Choroid plexus epithelial cell (primary cell): ENCODE data around the gene ELMO1.

ENCODE experiments used
- DNase-seq: peaks from one replicate; pipeline ENCODE4 v3.0.0-alpha.2; 2010; ENCODE audit warnings: low read depth
- H3K4me3 ChIP-seq: 2 replicates; pipeline ENCODE4 v1.5.1; 2011; ENCODE audit warnings: low read depth, mild to moderate bottlenecking, control low read depth, low read length, moderate library complexity
- TF ChIP-seq, protein P1 (sequence below): conservative IDR thresholded peaks from 2 replicates; pipeline ENCODE4 v1.5.1; 2011; ENCODE audit warnings: low read depth, mild to moderate bottlenecking, control low read depth, inconsistent platforms, low read length, moderate library complexity

ELMO1 gene

DNA sequence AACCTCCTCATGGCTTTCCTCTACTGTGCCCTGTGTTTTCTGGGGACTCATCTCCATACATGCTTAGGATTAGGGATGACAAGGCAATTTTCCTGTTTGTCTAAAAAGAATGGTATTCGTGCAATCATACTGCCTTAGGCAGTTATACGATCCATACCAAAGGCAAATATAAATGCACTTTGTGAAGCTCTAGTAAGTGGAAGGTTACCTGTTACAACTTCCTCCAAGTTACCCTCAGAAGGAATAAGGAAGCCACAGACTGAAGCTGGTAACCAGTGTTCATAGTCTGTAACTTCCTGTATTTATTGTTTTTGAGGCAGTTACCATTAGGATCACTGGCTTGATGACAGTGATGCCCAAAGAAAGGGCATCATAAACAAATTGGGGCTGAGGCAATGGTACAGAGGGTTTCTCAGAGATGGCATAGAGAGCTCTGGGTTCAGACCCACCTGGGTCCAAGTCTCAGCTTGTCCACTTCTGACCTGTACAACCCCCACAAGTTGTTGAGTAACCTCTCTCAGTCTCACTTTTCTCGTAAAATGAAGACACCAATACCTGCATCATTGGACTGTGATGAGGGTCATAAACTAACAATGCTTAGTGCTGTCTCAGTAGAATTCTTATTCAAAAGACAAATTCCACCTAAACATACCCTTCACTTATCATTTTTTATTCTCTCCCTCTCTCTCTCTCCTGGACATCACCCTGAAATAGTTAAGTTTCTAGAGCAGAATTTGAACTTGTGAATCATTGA, 138.2 kb downstream of the ELMO1 start:
- TF ChIP-seq, protein P1, sequence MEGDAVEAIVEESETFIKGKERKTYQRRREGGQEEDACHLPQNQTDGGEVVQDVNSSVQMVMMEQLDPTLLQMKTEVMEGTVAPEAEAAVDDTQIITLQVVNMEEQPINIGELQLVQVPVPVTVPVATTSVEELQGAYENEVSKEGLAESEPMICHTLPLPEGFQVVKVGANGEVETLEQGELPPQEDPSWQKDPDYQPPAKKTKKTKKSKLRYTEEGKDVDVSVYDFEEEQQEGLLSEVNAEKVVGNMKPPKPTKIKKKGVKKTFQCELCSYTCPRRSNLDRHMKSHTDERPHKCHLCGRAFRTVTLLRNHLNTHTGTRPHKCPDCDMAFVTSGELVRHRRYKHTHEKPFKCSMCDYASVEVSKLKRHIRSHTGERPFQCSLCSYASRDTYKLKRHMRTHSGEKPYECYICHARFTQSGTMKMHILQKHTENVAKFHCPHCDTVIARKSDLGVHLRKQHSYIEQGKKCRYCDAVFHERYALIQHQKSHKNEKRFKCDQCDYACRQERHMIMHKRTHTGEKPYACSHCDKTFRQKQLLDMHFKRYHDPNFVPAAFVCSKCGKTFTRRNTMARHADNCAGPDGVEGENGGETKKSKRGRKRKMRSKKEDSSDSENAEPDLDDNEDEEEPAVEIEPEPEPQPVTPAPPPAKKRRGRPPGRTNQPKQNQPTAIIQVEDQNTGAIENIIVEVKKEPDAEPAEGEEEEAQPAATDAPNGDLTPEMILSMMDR, result no peak
- no peak for DNase-seq
- no peak overlapping the region for H3K4me3 ChIP-seq

- no peak for DNase-seq
- H3K4me3 ChIP-seq, result no peak overlapping the region
- TF ChIP-seq, protein P1, result no peak
Observed at GRCh38 chr7:37309493-37309892, 139.2 kb downstream of the ELMO1 start.

- DNase-seq, result no peak
- no peak overlapping the region for H3K4me3 ChIP-seq
- TF ChIP-seq, protein P1, result no peak
Observed at GRCh38 chr7:37304921-37305320, 143.7 kb downstream of the ELMO1 start.

GRCh38 chr7:37297546-37297945, 151.1 kb downstream of the ELMO1 start:
- TF ChIP-seq, protein P1, result no peak
- no peak for DNase-seq
- no peak overlapping the region for H3K4me3 ChIP-seq

DNA sequence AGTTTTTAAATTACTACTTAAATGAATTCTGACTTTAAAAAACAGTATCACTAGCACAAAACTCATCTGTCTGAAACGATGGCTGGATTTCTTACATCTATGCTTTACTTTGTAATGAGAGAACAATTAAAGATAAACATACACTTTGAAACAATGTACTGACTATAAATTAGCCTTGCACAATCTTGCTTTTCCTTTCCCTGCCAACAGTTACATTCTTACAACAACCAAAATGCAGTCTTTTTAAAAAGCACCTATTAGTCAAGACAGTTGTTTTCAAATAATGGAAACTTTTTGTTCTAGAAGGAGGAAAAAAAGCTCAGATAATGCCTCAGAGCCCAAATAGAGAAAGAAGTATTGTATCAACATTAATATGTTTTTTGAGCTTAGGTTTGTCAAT, 153.3 kb downstream of the ELMO1 start:
- TF ChIP-seq, protein P1, result no peak
- no peak for DNase-seq
- no peak overlapping the region for H3K4me3 ChIP-seq

- no peak for DNase-seq
- no peak overlapping the region for H3K4me3 ChIP-seq
- TF ChIP-seq, protein P1, result no peak
Observed at GRCh38 chr7:37290731-37291130, 157.9 kb downstream of the ELMO1 start.

DNA sequence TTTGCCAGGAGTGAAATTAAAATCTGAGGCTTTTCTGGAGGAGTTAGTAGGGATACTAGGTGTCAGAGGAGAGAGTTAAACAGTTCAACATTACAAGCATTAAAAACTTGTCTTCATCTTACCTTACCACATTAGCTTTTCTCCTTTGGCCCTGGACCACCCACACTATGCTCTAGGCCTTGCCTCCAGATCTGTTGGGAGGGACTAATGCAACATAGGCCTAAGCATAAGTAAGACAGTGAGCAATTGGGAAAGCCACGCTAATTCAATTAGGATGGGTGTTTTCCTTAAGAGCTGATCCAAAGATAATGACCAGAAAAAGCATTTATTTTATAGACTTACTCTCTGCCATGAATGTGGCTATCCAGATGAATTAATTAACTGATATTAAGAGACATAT, 158.9 kb downstream of the ELMO1 start:
- TF ChIP-seq, protein P1, result no peak
- H3K4me3 ChIP-seq, result no peak overlapping the region
- DNase-seq, result no peak
